HG03280 (cell line): Measurements from ENCODE around the gene SYT11.
A peak's percentile ranks its signal among the peaks of the same experiment; 100 is the strongest.

Experiments
- ATAC-seq: cut with Tn5 transposase; IDR thresholded peaks from one replicate; pipeline ENCODE4 v1.9.1; 2021; ENCODE audit warnings: mild to moderate bottlenecking, moderate library complexity; ENCODE audit not compliant: unreplicated experiment

SYT11 gene

GRCh38 chr1:155934097-155934935, 74.9 kb downstream of the SYT11 start, which contains the start of gene KHDC4:
Gene KHDC4 (minus strand): TSS chr1:155934413. CDS start chr1:155934373, 40 bp downstream.
- ATAC-seq = peak; percentile 95
